Amniotic epithelial cell (primary cell): ENCODE measurements around the gene MYO15A.

ENCODE experiments used
- DNase-seq: peaks from one replicate; pipeline ENCODE4 v3.0.0-alpha.2; 2010; ENCODE audit warnings: low read depth

The MYO15A gene

DNA sequence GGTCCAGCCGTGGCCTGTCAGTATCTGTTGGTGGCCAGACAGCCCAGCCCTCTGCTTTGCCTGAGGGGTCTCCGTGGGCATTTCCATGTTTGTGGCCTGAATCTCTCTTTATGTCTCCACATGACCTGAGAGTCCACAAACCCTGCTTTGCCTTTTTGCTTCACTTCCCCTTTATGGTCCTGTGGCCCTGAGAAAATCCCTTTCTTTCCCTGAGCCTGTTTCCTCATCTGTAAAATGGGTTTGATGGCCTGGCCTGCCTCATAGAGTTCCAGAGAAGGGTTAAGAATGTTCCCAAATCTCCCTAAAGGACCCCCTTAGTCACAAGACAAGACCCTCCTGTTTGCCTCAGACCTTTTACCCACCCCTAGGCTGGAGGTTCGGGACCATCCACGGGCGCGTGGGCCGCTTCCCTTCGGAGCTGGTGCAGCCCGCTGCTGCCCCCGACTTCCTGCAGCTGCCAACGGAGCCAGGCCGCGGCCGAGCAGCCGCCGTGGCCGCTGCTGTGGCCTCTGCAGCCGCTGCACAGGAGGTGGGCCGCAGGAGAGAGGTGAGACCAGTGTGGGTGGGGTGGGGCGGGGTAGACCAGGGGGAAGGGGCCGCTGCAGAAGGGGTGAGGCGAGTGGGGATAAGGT lies 48.9 kb downstream of the MYO15A start:
- DNase-seq: no peak

- DNase-seq: peak; percentile 87
These were observed 49.6 kb downstream of the MYO15A start for GRCh38 chr17:18158022-18158600.

DNA sequence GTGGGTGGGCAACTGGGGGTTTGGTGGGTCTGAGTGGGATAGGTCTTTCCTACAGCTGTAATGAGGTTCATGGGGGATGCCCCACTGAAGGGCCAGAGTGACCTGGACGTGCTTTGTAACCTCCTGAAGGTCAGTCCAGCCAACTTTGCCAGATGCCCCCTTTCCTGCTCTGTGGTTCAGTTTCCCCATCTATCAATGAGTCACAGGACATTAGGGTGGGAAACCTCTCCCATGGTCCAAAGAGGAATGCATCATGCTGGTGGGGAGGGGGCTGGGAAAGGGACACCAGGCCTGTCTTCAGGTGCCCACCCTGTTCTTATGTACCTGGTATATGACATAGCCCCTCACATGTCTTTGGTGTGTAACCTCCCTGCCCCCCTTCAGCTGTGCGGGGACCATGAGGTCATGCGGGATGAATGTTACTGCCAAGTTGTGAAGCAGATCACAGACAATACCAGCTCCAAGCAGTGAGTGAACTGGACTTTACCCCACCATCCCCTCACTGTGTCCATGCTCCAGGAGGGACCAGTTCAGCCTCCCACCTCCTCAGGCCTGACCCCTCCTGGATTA lies 51.1 kb downstream of the MYO15A start:
- peak; percentile 41 for DNase-seq

GRCh38 chr17:18160128-18160856 lies 51.7 kb downstream of the MYO15A start:
- DNase-seq: no peak

GRCh38 chr17:18161207-18162145 lies 52.9 kb downstream of the MYO15A start:
- no peak for DNase-seq

DNA sequence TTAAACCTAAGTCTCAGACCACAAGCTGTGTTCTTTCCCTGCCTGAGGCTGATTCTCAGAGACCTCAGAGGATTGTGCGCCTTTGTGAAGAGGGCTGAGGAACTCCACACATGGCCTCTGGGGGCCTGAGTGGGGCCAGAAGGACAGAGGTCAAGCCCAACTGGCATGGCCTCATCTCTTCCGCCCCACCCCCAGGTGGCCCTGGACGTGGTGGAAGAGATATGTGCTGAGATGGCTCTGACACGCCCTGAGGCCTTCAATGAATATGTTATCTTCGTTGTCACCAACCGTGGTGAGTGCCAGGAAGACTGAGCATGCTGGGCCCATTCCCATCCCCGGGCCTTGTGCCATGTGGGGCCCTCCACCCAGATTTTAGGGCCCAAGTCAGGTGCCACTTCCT lies 55.0 kb downstream of the MYO15A start:
- DNase-seq: no peak

- no peak for DNase-seq
These were observed 58.3 kb downstream of the MYO15A start for GRCh38 chr17:18166894-18167293.

GRCh38 chr17:18167421-18167820 lies 58.9 kb downstream of the MYO15A start:
- DNase-seq: no peak

GRCh38 chr17:18172531-18173278 lies 64.1 kb downstream of the MYO15A start:
- no peak for DNase-seq

DNA sequence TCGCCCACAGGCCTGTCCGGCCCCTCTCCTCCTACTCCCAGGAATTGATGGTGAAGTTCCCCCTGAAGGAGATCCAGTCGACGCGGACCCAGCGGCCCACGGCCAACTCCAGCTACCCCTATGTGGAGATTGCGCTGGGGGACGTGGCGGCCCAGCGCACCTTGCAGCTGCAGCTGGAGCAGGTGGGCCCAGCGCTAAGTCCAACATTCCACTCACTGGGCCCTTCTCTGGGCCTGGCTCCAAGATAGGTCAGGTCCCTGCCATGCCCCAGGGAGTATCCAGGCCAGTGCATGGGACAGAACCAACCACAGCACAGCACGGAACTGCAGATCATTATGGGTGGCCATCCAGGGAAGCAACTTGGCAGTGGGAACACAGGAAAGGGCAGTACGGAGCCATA lies 65.2 kb downstream of the MYO15A start:
- DNase-seq: no peak

- no peak for DNase-seq
These were observed 67.6 kb downstream of the MYO15A start for GRCh38 chr17:18176176-18176575.

- no peak for DNase-seq
These were observed 68.6 kb downstream of the MYO15A start for GRCh38 chr17:18177133-18177532.

DNA sequence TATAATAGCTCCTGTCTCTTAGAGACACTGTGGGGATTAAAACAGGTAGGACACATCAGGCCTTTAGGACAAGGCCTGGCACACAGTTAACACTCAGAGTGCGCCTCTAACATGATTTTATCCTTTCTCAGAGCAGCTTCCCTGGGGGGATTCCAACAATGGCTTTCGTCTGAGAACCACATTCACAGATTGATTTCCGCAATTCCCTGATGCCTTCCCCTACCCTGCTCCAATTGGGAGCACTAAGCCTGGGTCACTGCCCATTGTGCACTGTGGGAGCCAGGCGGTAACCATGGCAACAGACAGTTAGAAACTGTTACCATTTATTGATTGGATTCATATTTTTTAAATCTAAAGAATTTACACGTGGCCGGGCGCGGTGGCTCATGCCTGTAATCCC lies 69.2 kb downstream of the MYO15A start:
- DNase-seq: no peak

GRCh38 chr17:18179196-18179595 lies 70.6 kb downstream of the MYO15A start:
- DNase-seq: no peak

DNA sequence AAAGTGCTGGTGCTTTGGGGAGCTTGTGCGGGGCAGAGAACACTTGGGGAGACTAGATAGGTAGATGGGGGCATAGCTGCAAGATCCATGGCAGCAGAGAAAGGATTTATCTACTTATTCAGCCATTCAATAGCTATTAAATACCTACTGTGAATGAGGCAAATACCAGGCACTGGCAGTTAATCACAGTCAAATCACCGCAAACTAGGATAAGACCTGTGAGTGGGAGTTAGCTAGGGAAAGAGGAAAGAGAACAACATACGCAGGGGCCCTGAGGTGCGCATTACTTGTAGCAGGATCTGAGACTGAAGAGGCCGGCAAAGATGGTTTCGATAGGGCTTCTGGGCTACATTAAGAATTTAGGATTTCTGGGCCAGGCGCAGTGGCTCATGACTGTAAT lies 71.2 kb downstream of the MYO15A start:
- DNase-seq: peak; percentile 92

- peak; percentile 59 for DNase-seq
These were observed 72.8 kb downstream of the MYO15A start for GRCh38 chr17:18181358-18181757.

- no peak for DNase-seq
These were observed 73.8 kb downstream of the MYO15A start for GRCh38 chr17:18182110-18182977.

DNA sequence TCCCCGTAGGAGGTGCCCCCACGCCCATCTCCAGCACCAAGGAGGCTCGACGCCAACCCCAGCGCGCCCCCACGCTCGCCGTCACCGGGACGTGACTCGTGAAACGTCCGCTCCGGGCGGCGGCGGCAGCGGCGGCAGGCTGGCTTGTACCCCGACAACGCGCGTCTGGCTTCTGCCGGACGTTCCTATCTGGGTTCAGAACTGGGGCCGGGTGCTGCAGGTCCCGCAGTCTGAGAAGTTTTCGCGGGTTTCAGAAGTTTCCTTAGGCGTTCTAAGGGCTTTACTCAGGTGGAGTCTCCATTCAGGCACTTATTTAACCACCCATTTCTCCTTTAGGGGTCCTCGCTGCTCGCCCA lies 74.4 kb downstream of the MYO15A start:
- no peak for DNase-seq

DNA sequence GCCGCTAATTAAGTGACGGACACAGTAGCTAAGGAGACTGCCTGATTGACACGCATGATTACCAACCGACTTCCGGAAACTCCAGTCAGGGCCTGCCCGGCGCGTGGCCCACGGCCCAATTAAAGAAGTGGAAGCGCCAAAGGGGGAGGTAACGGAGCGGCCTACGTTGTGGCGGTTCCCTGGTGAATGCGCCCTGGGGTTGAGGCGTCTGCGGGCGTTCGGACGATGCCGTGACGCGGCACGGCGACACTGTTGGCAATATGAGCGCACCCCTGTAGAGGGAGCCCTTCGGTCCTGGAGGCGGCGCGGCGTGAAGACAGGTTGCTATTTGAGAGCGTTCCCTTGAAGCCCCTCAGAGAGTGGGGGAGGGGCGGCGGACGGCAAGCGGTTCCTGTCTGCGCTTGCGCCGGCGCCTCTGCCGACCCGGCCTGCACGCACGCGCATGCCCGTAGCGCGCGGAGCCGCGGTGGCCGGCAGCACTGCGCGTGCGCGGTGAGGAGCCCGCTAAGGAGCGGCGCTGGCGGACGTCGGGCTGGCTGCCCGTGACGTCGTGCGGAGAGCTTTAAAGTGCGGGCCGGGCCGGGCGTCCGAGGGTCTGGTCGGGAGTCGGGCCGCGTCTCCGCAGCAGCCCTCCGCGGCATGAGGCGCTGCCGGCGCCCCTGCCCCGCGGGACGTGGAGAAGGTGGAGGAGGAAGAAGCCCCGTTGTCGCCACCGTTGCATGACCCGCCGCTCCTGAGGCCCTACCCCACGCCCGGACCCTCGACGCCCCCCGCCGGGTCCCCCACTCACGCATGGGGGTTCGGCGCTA lies 75.0 kb downstream of the MYO15A start, which contains the start of gene ALKBH5:
Gene ALKBH5, plus strand, starts transcription at position 495 of the 809 bp plus-strand sequence. CDS start 416 bp downstream, outside the sequence.
- DNase-seq: peak; percentile 100
